Neural progenitor cell (in vitro differentiated cells): ENCODE results near the gene VEZT.

Source experiments
- CTCF ChIP-seq: fragments of 200-600 bp; sonication (generic); IDR thresholded peaks from 2 replicates; pipeline ENCODE4 v1.5.1; 2017; ENCODE audit warnings: antibody characterized with exemption, mild to moderate bottlenecking
- EZH2 ChIP-seq: fragments of 200-600 bp; sonication (generic); IDR thresholded peaks from 2 replicates; pipeline ENCODE4 v1.6.1; 2017; ENCODE audit warnings: antibody characterized with exemption, mild to moderate bottlenecking, moderate library complexity
- EZH2phosphoT487 ChIP-seq: fragments of 200-600 bp; sonication (generic); IDR thresholded peaks from 2 replicates; pipeline ENCODE4 v1.6.1; 2017; ENCODE audit warnings: antibody characterized with exemption

GRCh38 chr12:95279856-95280255 lies 62.2 kb downstream of the VEZT start:
- TF ChIP-seq EZH2 (no peak), CTCF (no peak), EZH2phosphoT487 (no peak)
